ENCODE measurements around the gene FAM228B.
A peak's percentile ranks its signal among the peaks of the same experiment; 100 is the strongest.
"Not testable (repeated sequence)": the region's sequence is repeated elsewhere in the genome, so short reads cannot be mapped to it uniquely, and the experiment has no call there.

FAM228B gene

GRCh38 chr2:24082787-24083566 is 40.3 kb upstream of the FAM228B start:
- peak overlapping the region in 4 of 5 donors; percentile 75 to 87 (median 78) for H3K4me3 ChIP-seq (ENCODE audit: low read depth in 1 of 5, low read length in 5 of 5)
- H3K4me1 ChIP-seq (ENCODE audit: control insufficient read depth in 5 of 5, insufficient read depth in 5 of 5, low read length in 5 of 5), result peaks cover 7 to 28% (median 20%) of the 10 kb centered on the region in 5 donors
- H3K27ac ChIP-seq (ENCODE audit: low read depth, low read length), result peak overlapping the region; percentile 95
- H3K9ac ChIP-seq (ENCODE audit: low read length in 5 of 5), result peak overlapping the region in 3 of 5 donors; percentile 11 to 89 (median 76)
- H3K27me3 ChIP-seq (ENCODE audit: control insufficient read depth in 5 of 5, insufficient read depth in 4 of 5, low read length in 5 of 5), result no peaks in the 10 kb centered on the region
- H3K9me3 ChIP-seq (ENCODE audit: control insufficient read depth in 5 of 5, low read length in 5 of 5), result no peaks in the 10 kb centered on the region
- H3K36me3 ChIP-seq (ENCODE audit: control insufficient read depth in 5 of 5, insufficient read depth in 5 of 5, low read length in 5 of 5), result peaks cover 0 to 44% (median 31%) of the 10 kb centered on the region in 5 donors

- Histone ChIP-seq H3K9ac (ENCODE audit: low read length in 5 of 5) (peak overlapping the region in 4 of 5 donors; percentile 11 to 89 (median 73)), H3K4me3 (ENCODE audit: low read depth in 1 of 5, low read length in 5 of 5) (peak overlapping the region; percentile 75 to 87 (median 77)), H3K36me3 (ENCODE audit: control insufficient read depth in 5 of 5, insufficient read depth in 5 of 5, low read length in 5 of 5) (peaks cover 0 to 47% (median 31%) of the 10 kb centered on the region in 5 donors), H3K4me1 (ENCODE audit: control insufficient read depth in 5 of 5, insufficient read depth in 5 of 5, low read length in 5 of 5) (peaks cover 7 to 28% (median 20%) of the 10 kb centered on the region in 5 donors), H3K27me3 (ENCODE audit: control insufficient read depth in 5 of 5, insufficient read depth in 4 of 5, low read length in 5 of 5) (no peaks in the 10 kb centered on the region), H3K27ac (ENCODE audit: low read depth, low read length) (peak overlapping the region; percentile 95), H3K9me3 (ENCODE audit: control insufficient read depth in 5 of 5, low read length in 5 of 5) (no peaks in the 10 kb centered on the region)
Measured at GRCh38 chr2:24083567-24084385, 39.5 kb upstream of the FAM228B start.

GRCh38 chr2:24084386-24085199 is 38.7 kb upstream of the FAM228B start, which contains the start of gene TP53I3:
Gene TP53I3, minus strand, starts transcription at chr2:24084834. Its CDS starts 508 bp downstream, at chr2:24084326.
- H3K4me1 ChIP-seq (ENCODE audit: control insufficient read depth in 5 of 5, insufficient read depth in 5 of 5, low read length in 5 of 5), result peaks cover 7 to 28% (median 20%) of the 10 kb centered on the region in 5 donors
- H3K36me3 ChIP-seq (ENCODE audit: control insufficient read depth in 5 of 5, insufficient read depth in 5 of 5, low read length in 5 of 5), result peaks cover 0 to 42% (median 26%) of the 10 kb centered on the region in 5 donors
- no peaks in the 10 kb centered on the region for H3K27me3 ChIP-seq (ENCODE audit: control insufficient read depth in 5 of 5, insufficient read depth in 4 of 5, low read length in 5 of 5)
- peak within 1 kb of the TSS; percentile 95 for H3K27ac ChIP-seq (ENCODE audit: low read depth, low read length)
- peak within 1 kb of the TSS; percentile 68 to 89 (median 84) for H3K9ac ChIP-seq (ENCODE audit: low read length in 5 of 5)
- peak within 1 kb of the TSS; percentile 75 to 87 (median 79) for H3K4me3 ChIP-seq (ENCODE audit: low read depth in 1 of 5, low read length in 5 of 5)
- no peaks in the 10 kb centered on the region for H3K9me3 ChIP-seq (ENCODE audit: control insufficient read depth in 5 of 5, low read length in 5 of 5)

- Histone ChIP-seq H3K4me1 (ENCODE audit: control insufficient read depth in 5 of 5, insufficient read depth in 5 of 5, low read length in 5 of 5) (peaks cover 7 to 28% (median 20%) of the 10 kb centered on the region in 5 donors), H3K9ac (ENCODE audit: low read length in 5 of 5) (peak overlapping the region; percentile 68 to 89 (median 84)), H3K36me3 (ENCODE audit: control insufficient read depth in 5 of 5, insufficient read depth in 5 of 5, low read length in 5 of 5) (peaks cover 0 to 37% (median 23%) of the 10 kb centered on the region in 5 donors)
Measured at GRCh38 chr2:24085200-24085489, 38.1 kb upstream of the FAM228B start.

GRCh38 chr2:24086241-24086640 is 37.0 kb upstream of the FAM228B start:
- Histone ChIP-seq H3K4me1 (ENCODE audit: control insufficient read depth in 5 of 5, insufficient read depth in 5 of 5, low read length in 5 of 5) (peaks cover 7 to 28% (median 20%) of the 10 kb centered on the region in 5 donors), H3K4me3 (ENCODE audit: low read depth in 1 of 5, low read length in 5 of 5) (no peak overlapping the region), H3K36me3 (ENCODE audit: control insufficient read depth in 5 of 5, insufficient read depth in 5 of 5, low read length in 5 of 5) (peaks cover 0 to 27% (median 14%) of the 10 kb centered on the region in 5 donors), H3K9me3 (ENCODE audit: control insufficient read depth in 5 of 5, low read length in 5 of 5) (no peaks in the 10 kb centered on the region), H3K27ac (ENCODE audit: low read depth, low read length) (no peak overlapping the region), H3K9ac (ENCODE audit: low read length in 5 of 5) (no peak overlapping the region), H3K27me3 (ENCODE audit: control insufficient read depth in 5 of 5, insufficient read depth in 4 of 5, low read length in 5 of 5) (no peaks in the 10 kb centered on the region)

More at GRCh38 chr2:24085200-24085489, 38.1 kb upstream of the FAM228B start:
- Histone ChIP-seq H3K27me3 (ENCODE audit: control insufficient read depth in 5 of 5, insufficient read depth in 4 of 5, low read length in 5 of 5) (no peaks in the 10 kb centered on the region), H3K4me3 (ENCODE audit: low read depth in 1 of 5, low read length in 5 of 5) (peak overlapping the region; percentile 75 to 87 (median 79)), H3K27ac (ENCODE audit: low read depth, low read length) (peak overlapping the region; percentile 95), H3K9me3 (ENCODE audit: control insufficient read depth in 5 of 5, low read length in 5 of 5) (no peaks in the 10 kb centered on the region)

- no peak overlapping the region for H3K9ac ChIP-seq (ENCODE audit: low read length in 5 of 5)
- H3K9me3 ChIP-seq (ENCODE audit: control insufficient read depth in 5 of 5, low read length in 5 of 5), result no peaks in the 10 kb centered on the region
- H3K36me3 ChIP-seq (ENCODE audit: control insufficient read depth in 5 of 5, insufficient read depth in 5 of 5, low read length in 5 of 5), result peaks cover 0 to 20% (median 11%) of the 10 kb centered on the region in 5 donors
- no peaks in the 10 kb centered on the region for H3K27me3 ChIP-seq (ENCODE audit: control insufficient read depth in 5 of 5, insufficient read depth in 4 of 5, low read length in 5 of 5)
- no peak overlapping the region for H3K27ac ChIP-seq (ENCODE audit: low read depth, low read length)
- peaks cover 7 to 28% (median 20%) of the 10 kb centered on the region in 5 donors for H3K4me1 ChIP-seq (ENCODE audit: control insufficient read depth in 5 of 5, insufficient read depth in 5 of 5, low read length in 5 of 5)
- H3K4me3 ChIP-seq (ENCODE audit: low read depth in 1 of 5, low read length in 5 of 5), result no peak overlapping the region
Measured at GRCh38 chr2:24087032-24087431, 36.2 kb upstream of the FAM228B start.

- no peaks in the 10 kb centered on the region for H3K9me3 ChIP-seq (ENCODE audit: control insufficient read depth in 5 of 5, low read length in 5 of 5)
- no peak overlapping the region for H3K27ac ChIP-seq (ENCODE audit: low read depth, low read length)
- peaks cover 2 to 15% (median 11%) of the 10 kb centered on the region in 5 donors for H3K4me1 ChIP-seq (ENCODE audit: control insufficient read depth in 5 of 5, insufficient read depth in 5 of 5, low read length in 5 of 5)
- no peaks in the 10 kb centered on the region for H3K27me3 ChIP-seq (ENCODE audit: control insufficient read depth in 5 of 5, insufficient read depth in 4 of 5, low read length in 5 of 5)
- H3K4me3 ChIP-seq (ENCODE audit: low read depth in 1 of 5, low read length in 5 of 5), result no peak overlapping the region
- H3K36me3 ChIP-seq (ENCODE audit: control insufficient read depth in 5 of 5, insufficient read depth in 5 of 5, low read length in 5 of 5), result peaks cover 0 to 11% (median 3%) of the 10 kb centered on the region in 5 donors
- H3K9ac ChIP-seq (ENCODE audit: low read length in 5 of 5), result no peak overlapping the region
Measured at GRCh38 chr2:24088821-24089359, 34.4 kb upstream of the FAM228B start.

- H3K9me3 ChIP-seq (ENCODE audit: control insufficient read depth in 5 of 5, low read length in 5 of 5); H3K27me3 ChIP-seq (ENCODE audit: control insufficient read depth in 5 of 5, insufficient read depth in 4 of 5, low read length in 5 of 5); H3K9ac ChIP-seq (ENCODE audit: low read length in 5 of 5); H3K4me1 ChIP-seq (ENCODE audit: control insufficient read depth in 5 of 5, insufficient read depth in 5 of 5, low read length in 5 of 5); H3K27ac ChIP-seq (ENCODE audit: low read depth, low read length); H3K4me3 ChIP-seq (ENCODE audit: low read depth in 1 of 5, low read length in 5 of 5): not testable (repeated sequence)
- H3K36me3 ChIP-seq (ENCODE audit: control insufficient read depth in 5 of 5, insufficient read depth in 5 of 5, low read length in 5 of 5), result peaks cover 0 to 19% (median 9%) of the 10 kb centered on the region in 5 donors
Measured at GRCh38 chr2:24093270-24093669, 30.0 kb upstream of the FAM228B start.

GRCh38 chr2:24095171-24095677 is 28.0 kb upstream of the FAM228B start:
- not testable (repeated sequence) for H3K27me3 ChIP-seq (ENCODE audit: control insufficient read depth in 5 of 5, insufficient read depth in 4 of 5, low read length in 5 of 5); H3K9me3 ChIP-seq (ENCODE audit: control insufficient read depth in 5 of 5, low read length in 5 of 5); H3K4me1 ChIP-seq (ENCODE audit: control insufficient read depth in 5 of 5, insufficient read depth in 5 of 5, low read length in 5 of 5)

More at GRCh38 chr2:24095171-24095677, 28.0 kb upstream of the FAM228B start:
- H3K27ac ChIP-seq (ENCODE audit: low read depth, low read length); H3K9ac ChIP-seq (ENCODE audit: low read length in 5 of 5); H3K4me3 ChIP-seq (ENCODE audit: low read depth in 1 of 5, low read length in 5 of 5): not testable (repeated sequence)
- H3K36me3 ChIP-seq (ENCODE audit: control insufficient read depth in 5 of 5, insufficient read depth in 5 of 5, low read length in 5 of 5), result peaks cover 0 to 14% (median 9%) of the 10 kb centered on the region in 5 donors
